Measurements from ENCODE around the gene ATAD3C.

Gene ATAD3C

DNA sequence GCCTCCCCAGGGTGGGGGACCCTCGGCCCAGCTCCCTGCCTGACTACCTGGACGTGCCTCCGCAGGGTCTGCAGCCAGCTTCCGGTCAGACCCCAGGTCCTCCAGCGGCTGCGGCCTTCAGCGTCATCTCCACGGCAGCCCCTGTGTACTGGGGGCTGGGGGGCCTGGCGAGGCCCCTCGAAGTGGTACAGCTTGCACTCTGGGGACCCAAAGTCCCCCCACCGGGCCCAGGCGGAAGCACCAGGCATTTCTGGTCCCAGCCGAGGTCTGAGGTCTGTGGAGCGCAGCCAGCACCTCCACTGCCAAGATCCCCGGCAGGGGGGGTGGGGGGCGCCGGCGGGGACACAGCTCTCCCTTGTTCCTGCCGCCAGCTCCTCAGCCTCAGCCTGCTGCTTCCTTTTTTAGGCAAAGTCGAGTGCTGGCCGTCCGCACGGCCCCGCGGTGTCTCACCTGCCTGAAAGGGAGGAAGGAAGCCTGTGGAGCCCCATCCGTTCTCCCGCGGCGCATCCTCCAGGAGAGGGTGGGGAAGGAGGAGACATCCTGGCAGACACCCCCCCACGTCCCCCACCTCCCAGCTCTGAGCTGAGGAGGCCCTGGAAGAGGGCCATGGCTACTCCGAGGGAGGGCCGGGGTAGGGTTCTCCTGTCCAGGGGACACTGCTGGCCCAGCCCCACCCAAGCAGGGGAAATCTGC is 15.2 kb upstream of the ATAD3C start:
- Histone ChIP-seq H2BK120ac (ENCODE audit: low read depth, low read length) (no peak overlapping the region), H3K79me1 (replicated peaks; ENCODE audit: low read length, poor library complexity, severe bottlenecking) (peaks cover 20% of the 10 kb centered on the region), H2BK5ac (ENCODE audit: low read depth, low read length, poor library complexity, severe bottlenecking) (no peak overlapping the region), H4K91ac (ENCODE audit: low read length) (peak overlapping the region; percentile 78), H3K14ac (ENCODE audit: low read length in 2 of 2) (no peak overlapping the region), H3K23ac (ENCODE audit: low read length in 2 of 2) (no peak overlapping the region), H2BK12ac (ENCODE audit: low read length in 2 of 2) (peak overlapping the region; percentile 32 to 75), H2AFZ (ENCODE audit: low read depth, low read length) (no peak overlapping the region), H3K4me3 (ENCODE audit: insufficient read depth in 1 of 2, low read depth in 1 of 2, low read length in 2 of 2) (no peak overlapping the region), H3K18ac (ENCODE audit: low read depth in 1 of 2, low read length in 2 of 2) (peak overlapping the region in 1 of 2 experiments; percentile 29), H3K9me3 (ENCODE audit: control insufficient read depth, low read length) (no peaks in the 10 kb centered on the region), H3K9ac (ENCODE audit: low read length) (no peak overlapping the region), H3K27ac (ENCODE audit: low read length, poor library complexity, severe bottlenecking) (no peak overlapping the region), H3K36me3 (ENCODE audit: control insufficient read depth in 1 of 2, insufficient read depth in 2 of 2, low read depth in 1 of 2, low read length in 2 of 2) (peaks cover 0 to 22% of the 10 kb centered on the region in 2 experiments), H3K4ac (ENCODE audit: low read depth in 1 of 2, low read length in 2 of 2) (peak overlapping the region in 1 of 2 experiments; percentile 41), H2BK15ac (ENCODE audit: low read depth, poor library complexity, severe bottlenecking) (peak overlapping the region; percentile 60), H2AK5ac (ENCODE audit: low read length, severe bottlenecking) (peak overlapping the region; percentile 48), H3K4me2 (ENCODE audit: low read length, poor library complexity, severe bottlenecking) (no peak overlapping the region), H3K27me3 (ENCODE audit: control insufficient read depth in 1 of 2, insufficient read depth in 1 of 2, low read length in 2 of 2) (peaks cover 0 to 26% of the 10 kb centered on the region in 2 experiments), H3K4me1 (ENCODE audit: control insufficient read depth, insufficient read depth, low read depth, low read length) (peaks cover 89% of the 10 kb centered on the region), H4K8ac (ENCODE audit: low read length) (peak overlapping the region; percentile 89)
- WGBS, result 42% methylated on average over 26 of the region's 32 CpGs
- no peak for DNase-seq

DNA sequence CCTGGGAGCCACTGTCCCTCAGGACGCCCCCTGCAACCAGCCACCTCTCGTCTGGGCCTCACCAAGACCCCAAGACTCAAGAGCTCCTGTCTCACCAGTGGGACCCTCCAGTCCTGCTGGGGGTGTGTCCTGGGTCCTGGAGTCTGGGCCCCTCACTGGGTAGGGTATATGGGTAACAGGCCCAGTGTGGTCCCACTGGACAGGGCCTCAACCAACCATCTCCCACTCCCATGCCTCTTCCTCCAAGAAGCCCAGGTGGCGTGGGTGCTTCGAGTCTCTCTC is 14.7 kb upstream of the ATAD3C start:
- Histone ChIP-seq H3K4me1 (ENCODE audit: control insufficient read depth, insufficient read depth, low read depth, low read length) (peaks cover 90% of the 10 kb centered on the region), H4K91ac (ENCODE audit: low read length) (no peak overlapping the region), H2AFZ (ENCODE audit: low read depth, low read length) (no peak overlapping the region), H2AK5ac (ENCODE audit: low read length, severe bottlenecking) (peak overlapping the region; percentile 63), H2BK15ac (ENCODE audit: low read depth, poor library complexity, severe bottlenecking) (peak overlapping the region; percentile 4), H3K9ac (ENCODE audit: low read length) (no peak overlapping the region), H2BK120ac (ENCODE audit: low read depth, low read length) (peak overlapping the region; percentile 67), H3K4me2 (ENCODE audit: low read length, poor library complexity, severe bottlenecking) (no peak overlapping the region), H3K36me3 (ENCODE audit: control insufficient read depth in 1 of 2, insufficient read depth in 2 of 2, low read depth in 1 of 2, low read length in 2 of 2) (peaks cover 0 to 27% of the 10 kb centered on the region in 2 experiments), H2BK12ac (ENCODE audit: low read length in 2 of 2) (peak overlapping the region in 1 of 2 experiments; percentile 75), H2BK5ac (ENCODE audit: low read depth, low read length, poor library complexity, severe bottlenecking) (no peak overlapping the region), H3K27ac (ENCODE audit: low read length, poor library complexity, severe bottlenecking) (no peak overlapping the region), H4K8ac (ENCODE audit: low read length) (peak overlapping the region; percentile 47), H3K79me1 (replicated peaks; ENCODE audit: low read length, poor library complexity, severe bottlenecking) (peaks cover 20% of the 10 kb centered on the region), H3K9me3 (ENCODE audit: control insufficient read depth, low read length) (no peaks in the 10 kb centered on the region), H3K23ac (ENCODE audit: low read length in 2 of 2) (no peak overlapping the region), H3K18ac (ENCODE audit: low read depth in 1 of 2, low read length in 2 of 2) (no peak overlapping the region), H3K14ac (ENCODE audit: low read length in 2 of 2) (no peak overlapping the region), H3K4me3 (ENCODE audit: insufficient read depth in 1 of 2, low read depth in 1 of 2, low read length in 2 of 2) (peak overlapping the region in 1 of 2 experiments; percentile 51), H3K4ac (ENCODE audit: low read depth in 1 of 2, low read length in 2 of 2) (no peak overlapping the region), H3K27me3 (ENCODE audit: control insufficient read depth in 1 of 2, insufficient read depth in 1 of 2, low read length in 2 of 2) (peaks cover 0 to 26% of the 10 kb centered on the region in 2 experiments)
- WGBS, result 91% methylated on average over 3 of the region's 4 CpGs
- no peak for DNase-seq

DNA sequence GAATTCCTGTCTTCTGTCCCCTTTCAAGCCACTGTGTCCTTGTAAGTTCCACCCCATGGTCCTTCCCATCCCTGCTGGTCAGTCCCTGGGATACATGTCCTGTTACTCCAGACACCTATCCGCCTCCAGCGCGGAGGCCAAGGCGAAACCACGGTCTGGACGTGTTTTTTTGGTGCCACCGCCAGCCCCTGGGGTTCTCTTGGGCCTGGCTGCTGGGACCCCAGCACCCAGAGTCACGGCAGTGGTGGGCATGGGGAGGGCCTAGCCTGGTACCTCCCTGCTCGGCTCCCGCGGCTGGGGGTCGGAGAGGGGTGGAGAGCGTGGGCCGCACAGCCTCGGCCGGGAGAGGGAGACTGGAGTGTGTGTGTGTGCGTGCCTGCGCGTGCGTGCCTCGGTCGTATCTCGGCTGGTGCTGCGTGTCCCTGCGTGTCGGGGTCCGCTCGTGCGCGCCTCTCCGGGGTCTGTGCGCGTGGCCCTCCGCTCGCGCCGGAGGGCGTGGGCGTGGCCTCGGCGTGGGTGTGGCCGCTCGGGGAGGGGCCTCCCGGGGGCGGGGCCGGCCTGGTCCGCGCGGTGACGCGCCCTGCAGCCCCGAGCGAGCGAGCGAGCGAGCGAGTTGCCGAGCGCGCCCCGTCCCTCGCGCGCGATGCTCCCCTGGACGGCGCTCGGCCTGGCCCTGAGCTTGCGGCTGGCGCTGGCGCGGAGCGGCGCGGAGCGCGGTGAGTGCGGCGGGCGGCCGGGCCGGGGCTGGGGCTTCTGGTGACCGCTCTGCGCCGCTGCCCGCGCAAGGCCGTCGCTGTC is 14.2 kb upstream of the ATAD3C start, which contains the start of gene VWA1:
Gene VWA1 (plus strand): TSS at position 585 of the 798 bp plus-strand sequence. CDS start 59 bp downstream, at position 644.
- 14% methylated on average over 45 of the region's 89 CpGs for WGBS
- Histone ChIP-seq H3K27me3 (ENCODE audit: control insufficient read depth in 1 of 2, insufficient read depth in 1 of 2, low read length in 2 of 2) (peaks cover 0 to 26% of the 10 kb centered on the region in 2 experiments), H3K4ac (ENCODE audit: low read depth in 1 of 2, low read length in 2 of 2) (peak within 1 kb of the TSS; percentile 42 to 46), H2BK120ac (ENCODE audit: low read depth, low read length) (peak within 1 kb of the TSS; percentile 67), H3K27ac (ENCODE audit: low read length, poor library complexity, severe bottlenecking) (no peak within 1 kb of the TSS), H2AK5ac (ENCODE audit: low read length, severe bottlenecking) (peak within 1 kb of the TSS; percentile 63), H3K36me3 (ENCODE audit: control insufficient read depth in 1 of 2, insufficient read depth in 2 of 2, low read depth in 1 of 2, low read length in 2 of 2) (peaks cover 0 to 33% of the 10 kb centered on the region in 2 experiments), H4K8ac (ENCODE audit: low read length) (peak within 1 kb of the TSS; percentile 89), H3K4me2 (ENCODE audit: low read length, poor library complexity, severe bottlenecking) (peak within 1 kb of the TSS; percentile 85), H2BK15ac (ENCODE audit: low read depth, poor library complexity, severe bottlenecking) (peak within 1 kb of the TSS; percentile 4), H3K9ac (ENCODE audit: low read length) (no peak within 1 kb of the TSS), H2BK12ac (ENCODE audit: low read length in 2 of 2) (peak within 1 kb of the TSS; percentile 28 to 75), H4K91ac (ENCODE audit: low read length) (peak within 1 kb of the TSS; percentile 78), H3K18ac (ENCODE audit: low read depth in 1 of 2, low read length in 2 of 2) (peak within 1 kb of the TSS; percentile 88 to 93), H3K23ac (ENCODE audit: low read length in 2 of 2) (peak within 1 kb of the TSS in 1 of 2 experiments; percentile 46), H3K79me1 (replicated peaks; ENCODE audit: low read length, poor library complexity, severe bottlenecking) (peaks cover 21% of the 10 kb centered on the region), H2AFZ (ENCODE audit: low read depth, low read length) (peak within 1 kb of the TSS; percentile 54), H3K4me1 (ENCODE audit: control insufficient read depth, insufficient read depth, low read depth, low read length) (peaks cover 88% of the 10 kb centered on the region), H2BK5ac (ENCODE audit: low read depth, low read length, poor library complexity, severe bottlenecking) (peak within 1 kb of the TSS; percentile 14), H3K4me3 (ENCODE audit: insufficient read depth in 1 of 2, low read depth in 1 of 2, low read length in 2 of 2) (peak within 1 kb of the TSS; percentile 51 to 63), H3K9me3 (ENCODE audit: control insufficient read depth, low read length) (no peaks in the 10 kb centered on the region), H3K14ac (ENCODE audit: low read length in 2 of 2) (peak within 1 kb of the TSS in 1 of 2 experiments; percentile 84)
- peak; percentile 74 for DNase-seq

All from mesenchymal stem cell (in vitro differentiated cells and primary cell).